Non-pigmented ciliary epithelial cell (primary cell): ENCODE data around the gene SKOR2.
A peak's percentile ranks its signal among the peaks of the same experiment; 100 is the strongest.
"Not testable (repeated sequence)": the region's sequence is repeated elsewhere in the genome, so short reads cannot be mapped to it uniquely, and the experiment has no call there.

Source experiments
- DNase-seq: peaks from one replicate; pipeline ENCODE4 v3.0.0-alpha.2; 2010; ENCODE audit warnings: low read depth

The SKOR2 gene

GRCh38 chr18:47254341-47254939 lies 3.0 kb upstream of the SKOR2 start:
- no peak for DNase-seq

GRCh38 chr18:47253101-47253654 lies 1.7 kb upstream of the SKOR2 start:
- DNase-seq, result no peak

GRCh38 chr18:47250391-47251046 lies 941 bp downstream of the SKOR2 start:
- DNase-seq, result no peak

GRCh38 chr18:47249314-47249981 lies 2.0 kb downstream of the SKOR2 start:
- no peak for DNase-seq

- no peak for DNase-seq
Observed at GRCh38 chr18:47248604-47249313, 2.7 kb downstream of the SKOR2 start.

- DNase-seq, result no peak
Observed at GRCh38 chr18:47248115-47248603, 3.3 kb downstream of the SKOR2 start.

GRCh38 chr18:47247416-47248114 lies 3.9 kb downstream of the SKOR2 start:
- DNase-seq, result no peak

GRCh38 chr18:47247036-47247415 lies 4.4 kb downstream of the SKOR2 start:
- DNase-seq, result no peak

GRCh38 chr18:47246027-47246971 lies 5.2 kb downstream of the SKOR2 start:
- no peak for DNase-seq

GRCh38 chr18:47244086-47244485 lies 7.4 kb downstream of the SKOR2 start:
- DNase-seq, result no peak

- DNase-seq, result no peak
Observed at GRCh38 chr18:47235096-47235495, 16.4 kb downstream of the SKOR2 start.

- no peak for DNase-seq
Observed at GRCh38 chr18:47226660-47227059, 24.8 kb downstream of the SKOR2 start.

GRCh38 chr18:47215554-47216138 lies 35.8 kb downstream of the SKOR2 start:
- DNase-seq, result peak; percentile 43

GRCh38 chr18:47209171-47209570 lies 42.3 kb downstream of the SKOR2 start:
- DNase-seq, result no peak

- DNase-seq, result no peak
Observed at GRCh38 chr18:47206945-47207637, 44.4 kb downstream of the SKOR2 start.

- peak; percentile 13 for DNase-seq
Observed at GRCh38 chr18:47204908-47205522, 46.4 kb downstream of the SKOR2 start.

GRCh38 chr18:47203626-47204464 lies 47.6 kb downstream of the SKOR2 start:
- no peak for DNase-seq

GRCh38 chr18:47195961-47196360 lies 55.5 kb downstream of the SKOR2 start:
- not testable (repeated sequence) for DNase-seq
